Esophagus muscularis mucosa (tissue), 4 donors: ENCODE measurements around the gene STIMATE. TPM values are rescaled to one million over a fixed set of nuclear protein-coding genes. Genes with fewer than 3 reads are reported as not detected.

ENCODE experiments used
- DNase-seq: peaks from one replicate; pipeline ENCODE4 v3.0.0-alpha.2; 2017; ENCODE audit errors: extremely low spot score
- H3K27ac ChIP-seq, 4 donors: fragments of 200-600 bp; sonication (generic); replicated peaks in 1 of 4; 1 replicate in 3 of 4; 2 replicates in 1 of 4; pipeline ENCODE4 v1.5.1; 2016 to 2019; ENCODE audit warnings: mild to moderate bottlenecking in 1 of 4
- H3K27me3 ChIP-seq, 4 donors: fragments of 200-600 bp; sonication (generic); one replicate each; pipeline versions ENCODE4 v1.5.1 to v1.6.0; 2016 to 2019
- H3K36me3 ChIP-seq, 4 donors: fragments of 200-600 bp; sonication (generic); one replicate each; pipeline ENCODE4 v1.5.1; 2016 to 2019
- H3K4me1 ChIP-seq, 4 donors: fragments of 200-600 bp; sonication (generic); one replicate each; pipeline ENCODE4 v1.5.1; 2016 to 2019
- H3K4me3 ChIP-seq, 4 donors: fragments of 200-600 bp; sonication (generic); 1 replicate in 2 of 4; 2 replicates in 2 of 4; pipeline ENCODE4 v1.5.1; 2016 to 2019; ENCODE audit warnings: mild to moderate bottlenecking in 4 of 4, moderate library complexity in 1 of 4
- H3K9me3 ChIP-seq, 4 donors: fragments of 200-600 bp; sonication (generic); 1 replicate in 3 of 4; 2 replicates in 1 of 4; pipeline ENCODE4 v1.5.1; 2016 to 2019
- EP300 ChIP-seq: sonication (generic); formaldehyde crosslinking; IDR thresholded peaks from one replicate; pipeline ENCODE4 v1.6.1; 2017; ENCODE audit warnings: antibody characterized with exemption
- POLR2A ChIP-seq: fragments of 450-650 bp; IDR thresholded peaks from one replicate; pipeline ENCODE4 v1.6.1; 2017; ENCODE audit warnings: antibody characterized with exemption, moderate library complexity, mild to moderate bottlenecking, low read depth
- POLR2AphosphoS5 ChIP-seq, 2 donors: sonication (generic); formaldehyde crosslinking; IDR thresholded peaks; one replicate each; pipeline ENCODE4 v1.6.1; 2017; ENCODE audit warnings: antibody characterized with exemption in 2 of 2
- WGBS: methylation state at CpG from one replicate; pipeline ENCODE4 v1.1.5; 2018; 5-methylcytosine and 5-hydroxymethylcytosine counted together
- intact Hi-C: fragments of 100-400 bp; cut with DNase I; formaldehyde crosslinking; loops from one replicate; pipeline ENCODE4 v1.15.1; 2023
- total RNA-seq, 4 donors: library from RNA; depleted of rRNA; stranded (reverse); fragments of >200 nt; gene quantifications; one replicate each; pipeline versions ENCODE4 v1.1.0 to v1.2.1, GENCODE V29; 2016
- TF ChIP-seq, protein P1 (sequence below), 3 experiments: fragments of 200-600 bp in 2 of 3; fragments of 450-650 bp in 1 of 3; sonication (generic) in 2 of 3; IDR thresholded peaks; one replicate each; pipeline ENCODE4 v1.5.1; 2017 to 2019; ENCODE audit warnings: antibody characterized with exemption in 3 of 3, mild to moderate bottlenecking in 2 of 3, moderate library complexity in 1 of 3

The STIMATE gene
- total RNA-seq, 4 donors from 2014 or later = 10.4 to 23.6 (median 14.7) TPM

GRCh38 chr3:52843108-52843865, 54.1 kb downstream of the STIMATE start:
- H3K36me3 ChIP-seq = peaks cover 0 to 64% (median 35%) of the 10 kb centered on the region in 4 donors
- no peak overlapping the region for H3K4me3 ChIP-seq
- intact Hi-C loops = no loop called here
- WGBS = 77% methylated on average over 13 of the region's 20 CpGs
- TF ChIP-seq, protein P1, sequence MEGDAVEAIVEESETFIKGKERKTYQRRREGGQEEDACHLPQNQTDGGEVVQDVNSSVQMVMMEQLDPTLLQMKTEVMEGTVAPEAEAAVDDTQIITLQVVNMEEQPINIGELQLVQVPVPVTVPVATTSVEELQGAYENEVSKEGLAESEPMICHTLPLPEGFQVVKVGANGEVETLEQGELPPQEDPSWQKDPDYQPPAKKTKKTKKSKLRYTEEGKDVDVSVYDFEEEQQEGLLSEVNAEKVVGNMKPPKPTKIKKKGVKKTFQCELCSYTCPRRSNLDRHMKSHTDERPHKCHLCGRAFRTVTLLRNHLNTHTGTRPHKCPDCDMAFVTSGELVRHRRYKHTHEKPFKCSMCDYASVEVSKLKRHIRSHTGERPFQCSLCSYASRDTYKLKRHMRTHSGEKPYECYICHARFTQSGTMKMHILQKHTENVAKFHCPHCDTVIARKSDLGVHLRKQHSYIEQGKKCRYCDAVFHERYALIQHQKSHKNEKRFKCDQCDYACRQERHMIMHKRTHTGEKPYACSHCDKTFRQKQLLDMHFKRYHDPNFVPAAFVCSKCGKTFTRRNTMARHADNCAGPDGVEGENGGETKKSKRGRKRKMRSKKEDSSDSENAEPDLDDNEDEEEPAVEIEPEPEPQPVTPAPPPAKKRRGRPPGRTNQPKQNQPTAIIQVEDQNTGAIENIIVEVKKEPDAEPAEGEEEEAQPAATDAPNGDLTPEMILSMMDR (IDR thresholded peaks at IDR 0.05) = no peak
- no peak for TF ChIP-seq EP300
- TF ChIP-seq POLR2A = no peak
- TF ChIP-seq POLR2AphosphoS5 (IDR thresholded peaks at IDR 0.05) = no peak
- peak overlapping the region; percentile 78 to 83 (median 80) for H3K27ac ChIP-seq
- no peak for DNase-seq
- no peaks in the 10 kb centered on the region for H3K9me3 ChIP-seq
- H3K4me1 ChIP-seq = peaks cover 51 to 68% (median 62%) of the 10 kb centered on the region in 4 donors
- H3K27me3 ChIP-seq = no peaks in the 10 kb centered on the region

GRCh38 chr3:52842424-52842823, 54.9 kb downstream of the STIMATE start:
- Histone ChIP-seq H3K9me3 (no peaks in the 10 kb centered on the region), H3K36me3 (peaks cover 0 to 64% (median 31%) of the 10 kb centered on the region in 4 donors), H3K4me3 (no peak overlapping the region), H3K27me3 (no peaks in the 10 kb centered on the region), H3K4me1 (peaks cover 51 to 63% (median 56%) of the 10 kb centered on the region in 4 donors), H3K27ac (peak overlapping the region; percentile 0 to 82 (median 10))
- 31% methylated on average over 4 of the region's 7 CpGs for WGBS
- TF ChIP-seq POLR2AphosphoS5 (IDR thresholded peaks at IDR 0.05) (no peak), EP300 (no peak), POLR2A (no peak)
- TF ChIP-seq, protein P1 (IDR thresholded peaks at IDR 0.05) = no peak
- DNase-seq = no peak
- intact Hi-C loops = no loop called here

DNA sequence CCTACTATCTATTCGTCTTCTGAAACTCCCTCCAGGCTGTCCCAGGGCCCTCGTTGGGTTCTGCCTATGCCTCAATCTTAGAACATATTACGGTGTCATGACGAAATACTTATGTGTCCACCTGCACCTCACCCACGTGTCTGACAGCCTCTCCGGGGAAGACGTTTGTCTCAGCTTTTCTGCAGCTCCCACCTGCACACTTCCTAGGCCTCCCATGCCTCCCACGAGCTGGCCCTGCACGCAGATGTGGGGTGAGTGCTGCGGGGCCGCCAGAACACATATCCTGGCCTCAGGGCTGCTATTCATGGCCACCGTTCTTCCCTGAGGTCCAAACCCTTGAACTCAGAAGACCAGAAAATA, 55.4 kb downstream of the STIMATE start:
- no peaks in the 10 kb centered on the region for H3K9me3 ChIP-seq
- H3K27ac ChIP-seq = peak overlapping the region in 2 of 4 donors; percentile 6 to 82
- WGBS = 81% methylated on average over 12 of the region's 12 CpGs
- H3K27me3 ChIP-seq = no peaks in the 10 kb centered on the region
- intact Hi-C loops = no loop called here
- peaks cover 0 to 64% (median 29%) of the 10 kb centered on the region in 4 donors for H3K36me3 ChIP-seq
- H3K4me1 ChIP-seq = peaks cover 52 to 58% (median 54%) of the 10 kb centered on the region in 4 donors
- TF ChIP-seq POLR2A (no peak), EP300 (no peak), POLR2AphosphoS5 (IDR thresholded peaks at IDR 0.05) (no peak)
- TF ChIP-seq, protein P1 (IDR thresholded peaks at IDR 0.05) = no peak
- no peak for DNase-seq
- no peak overlapping the region for H3K4me3 ChIP-seq

- intact Hi-C loops = no loop called here
- no peak overlapping the region for H3K4me3 ChIP-seq
- peaks cover 0 to 63% (median 29%) of the 10 kb centered on the region in 4 donors for H3K36me3 ChIP-seq
- TF ChIP-seq EP300 = no peak
- TF ChIP-seq, protein P1 (IDR thresholded peaks at IDR 0.05) = no peak
- no peak for TF ChIP-seq POLR2AphosphoS5 (IDR thresholded peaks at IDR 0.05)
- no peak for TF ChIP-seq POLR2A
- no peak for DNase-seq
- no peaks in the 10 kb centered on the region for H3K27me3 ChIP-seq
- peaks cover 49 to 57% (median 51%) of the 10 kb centered on the region in 4 donors for H3K4me1 ChIP-seq
- H3K27ac ChIP-seq = no peak overlapping the region
- 95% methylated on average over 11 of the region's 12 CpGs for WGBS
- H3K9me3 ChIP-seq = no peaks in the 10 kb centered on the region
These were observed 56.0 kb downstream of the STIMATE start for GRCh38 chr3:52841211-52841980.
